Hair follicular keratinocyte (primary cell): ENCODE measurements around the gene CASQ1. TPM values are rescaled to one million over a fixed set of nuclear protein-coding genes. Genes with fewer than 3 reads are reported as not detected.

Source experiments
- total RNA-seq: library from RNA; depleted of rRNA; stranded (reverse); fragments of >200 nt; gene quantifications from 2 replicates; pipeline ENCODE4 v1.2.3, GENCODE V29; 2015

CASQ1 gene
- not detected in 2 replicates for total RNA-seq

DNA sequence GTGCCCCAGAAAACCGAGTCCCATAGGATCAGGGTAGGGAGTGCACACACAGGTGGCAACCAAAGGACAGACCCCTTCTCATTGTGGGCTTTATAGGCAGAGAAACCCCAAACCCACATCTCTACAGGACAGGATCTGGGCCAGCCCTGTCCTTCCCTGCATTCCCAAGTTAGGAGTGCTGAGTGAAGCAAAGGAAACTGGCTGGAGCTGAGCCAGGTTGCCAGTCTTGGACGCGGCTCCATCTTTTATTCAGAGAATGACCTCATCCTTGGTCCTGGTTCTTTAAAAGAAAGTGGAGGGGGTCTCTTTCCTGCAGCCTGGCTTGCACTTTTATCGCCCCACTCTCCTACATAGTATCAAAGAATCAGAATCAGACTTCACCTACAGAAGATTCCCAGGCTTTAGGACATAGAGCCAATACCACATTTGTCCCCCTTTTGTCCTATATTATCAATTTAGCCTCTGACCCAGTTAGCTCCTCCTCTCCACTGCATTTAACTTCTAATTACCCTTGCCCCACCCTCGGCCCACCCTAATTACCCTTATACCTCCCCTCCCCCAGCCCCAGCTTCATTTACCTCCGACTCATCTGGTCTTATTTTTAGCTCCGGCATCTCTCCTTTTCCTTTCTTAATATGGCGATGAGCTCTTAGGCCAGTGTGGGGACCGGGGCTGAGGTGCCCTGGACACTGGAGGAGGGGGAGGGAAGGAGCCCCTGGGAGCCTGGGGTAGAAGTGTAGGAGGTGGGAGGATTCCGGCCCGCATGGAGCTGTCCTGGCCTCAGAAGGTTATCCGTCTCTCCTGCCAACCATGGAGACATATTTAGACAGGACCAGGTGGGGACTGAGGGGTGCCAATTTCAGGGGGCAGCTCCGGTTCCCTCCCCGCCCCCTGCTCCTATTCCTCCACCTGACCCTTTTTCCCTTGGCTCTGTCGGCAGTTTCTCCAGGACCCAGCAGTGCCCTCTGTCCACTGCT is at the start of gene CASQ1:
CASQ1 (plus strand) TSS at position 927 of the 977 bp plus-strand sequence. CDS start 177 bp downstream, outside the sequence.

DNA sequence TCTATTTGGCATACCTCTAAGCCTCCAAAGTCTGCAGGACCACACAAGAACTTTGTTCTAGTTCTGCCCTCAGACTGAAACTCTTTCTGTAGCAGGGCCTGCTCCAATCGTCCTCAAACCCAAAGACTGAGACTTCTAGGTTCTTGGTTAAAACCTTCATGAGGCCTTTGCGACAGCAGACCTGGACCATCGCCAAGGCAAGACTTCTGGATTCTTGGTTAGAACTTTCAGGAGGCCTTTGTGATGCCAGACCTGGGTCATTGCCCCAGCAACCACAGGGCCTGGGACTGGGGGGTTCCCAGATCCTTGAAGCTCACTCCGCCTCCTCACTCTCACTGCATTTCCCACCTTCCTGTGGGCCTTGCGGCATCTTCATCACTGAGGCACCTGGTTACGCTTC is 39.1 kb upstream of the CASQ1 start, which contains the start of gene ATP1A4:
ATP1A4 (plus strand) TSS at position 301 of the 400 bp plus-strand sequence. CDS start 438 bp downstream, outside the sequence.

DNA sequence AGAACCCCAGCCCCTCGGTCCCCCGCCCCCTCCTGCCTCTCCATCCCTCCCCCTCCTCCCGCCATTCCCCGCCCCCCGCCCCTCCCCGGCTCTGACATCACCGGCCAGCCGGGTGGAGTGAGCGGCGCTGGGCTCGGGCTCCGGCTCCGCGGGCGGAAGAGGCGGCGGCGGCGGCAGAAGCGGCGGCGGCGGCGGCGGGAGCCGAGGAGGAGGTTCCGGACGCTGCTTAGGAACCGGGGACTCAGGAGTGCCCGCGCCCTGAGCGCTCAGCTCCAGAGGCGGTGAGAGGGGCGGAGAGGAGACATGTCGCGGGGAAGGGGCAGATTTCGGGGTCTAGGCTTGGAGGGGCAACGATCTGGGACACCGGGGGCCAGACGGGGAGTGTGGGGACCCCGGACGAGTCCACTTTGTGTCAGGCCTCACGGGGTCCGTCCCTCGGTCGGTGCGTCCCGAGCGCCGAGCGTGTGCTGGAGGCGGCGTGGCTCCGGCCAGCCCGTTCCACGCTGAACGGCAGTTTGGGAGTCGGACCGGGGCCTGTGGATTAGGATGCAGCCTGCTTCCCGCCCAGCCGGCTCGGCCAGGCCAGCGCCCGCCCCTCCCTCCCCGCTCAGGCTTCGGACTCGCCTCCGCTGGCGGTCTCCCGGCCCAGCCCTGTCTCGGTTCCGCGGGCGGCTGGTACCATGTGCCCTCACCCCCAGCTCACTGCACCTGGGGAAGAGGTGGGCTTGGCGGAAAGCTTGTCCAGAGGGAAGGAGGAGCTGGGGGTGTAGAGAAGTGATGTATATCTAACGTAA is 15.1 kb downstream of the CASQ1 start, which contains the start of gene PEA15:
PEA15 (plus strand) TSS at position 143 of the 794 bp plus-strand sequence. CDS start 6,161 bp downstream, outside the sequence.

Other genes starting within 250 kb of the CASQ1 start
- gene IGSF9, start 245.0 kb upstream of the CASQ1 start, total RNA-seq: 4.7 and 6.2 TPM in 2 replicates
- gene SLAMF9, start 236.3 kb upstream of the CASQ1 start, total RNA-seq: 2.5 TPM in 1 of 2 replicates, not detected in the other
- gene PIGM, start 158.6 kb upstream of the CASQ1 start, total RNA-seq: 0.94 and 1.4 TPM in 2 replicates
- not detected in 2 replicates for gene KCNJ10, start 120.4 kb upstream of the CASQ1 start, total RNA-seq
- gene KCNJ9, start 109.0 kb upstream of the CASQ1 start, total RNA-seq: not detected in 2 replicates
- 33.8 and 41.4 TPM in 2 replicates for gene IGSF8, start 92.0 kb upstream of the CASQ1 start, total RNA-seq
- not detected in 2 replicates for gene ATP1A2, start 74.8 kb upstream of the CASQ1 start, total RNA-seq
- not detected in 2 replicates for gene ATP1A4, start 39.0 kb upstream of the CASQ1 start, total RNA-seq
- gene PEA15, start 14.8 kb downstream of the CASQ1 start, total RNA-seq: 37.5 and 55.2 TPM in 2 replicates
- 32.4 and 35.5 TPM in 2 replicates for gene DCAF8, start 72.0 kb downstream of the CASQ1 start, total RNA-seq
- gene PEX19, start 94.6 kb downstream of the CASQ1 start, total RNA-seq: 25.9 and 30.8 TPM in 2 replicates
- 117 and 129 TPM in 2 replicates for gene COPA, start 152.7 kb downstream of the CASQ1 start, total RNA-seq
- 35.1 and 53.0 TPM in 2 replicates for gene NCSTN, start 152.8 kb downstream of the CASQ1 start, total RNA-seq
- not detected in 2 replicates for gene NHLH1, start 176.5 kb downstream of the CASQ1 start, total RNA-seq
- 3.1 and 7.6 TPM in 2 replicates for gene VANGL2, start 210.0 kb downstream of the CASQ1 start, total RNA-seq